Neural cell (in vitro differentiated cells): ENCODE measurements around the gene GOLT1B. TPM values are rescaled to one million over a fixed set of nuclear protein-coding genes. Genes with fewer than 3 reads are reported as not detected.

Experiments used
- H2AFZ ChIP-seq: fragments of 200-600, 300-800 bp; sonication (generic), shearing (Covaris generic); 2 replicates; pipeline ENCODE4 v1.6.0; 2014; ENCODE audit warnings: low read depth, mild to moderate bottlenecking, antibody characterized with exemption, low read length, moderate library complexity
- H3F3A ChIP-seq: fragments of 200-600 bp; shearing (Covaris generic); 2 replicates; pipeline ENCODE4 v1.6.1; 2016; ENCODE audit warnings: mild to moderate bottlenecking, moderate library complexity, mixed read lengths, antibody characterized with exemption, low read length; ENCODE audit not compliant: insufficient read depth, poor library complexity, severe bottlenecking
- H3K27ac ChIP-seq: fragments of 200-600, 300-800 bp; sonication (generic), shearing (Covaris generic); 2 replicates; pipeline ENCODE4 v1.5.1; 2014; ENCODE audit warnings: mild to moderate bottlenecking, low read length, moderate library complexity
- H3K27me3 ChIP-seq: fragments of 300-800, 200-600 bp; sonication (generic), shearing (Covaris generic); 2 replicates; pipeline ENCODE4 v1.6.0; 2014; ENCODE audit warnings: mild to moderate bottlenecking, low read depth, low read length, moderate library complexity; ENCODE audit not compliant: insufficient read depth
- H3K36me3 ChIP-seq: fragments of 300-800, 200-600 bp; sonication (generic), shearing (Covaris generic); 2 replicates; pipeline ENCODE4 v1.5.1; 2014; ENCODE audit warnings: mild to moderate bottlenecking, antibody characterized with exemption, low read length, moderate library complexity; ENCODE audit not compliant: insufficient read depth
- H3K4me2 ChIP-seq: fragments of 300-800, 200-600 bp; sonication (generic), shearing (Covaris generic); 2 replicates; pipeline ENCODE4 v1.6.0; 2014; ENCODE audit warnings: mild to moderate bottlenecking, low read length
- H3K4me3 ChIP-seq: fragments of 300-800, 200-600 bp; sonication (generic), shearing (Covaris generic); 2 replicates; pipeline ENCODE4 v1.5.1; 2014; ENCODE audit warnings: mild to moderate bottlenecking, low read length, moderate library complexity
- H3K79me2 ChIP-seq: fragments of 200-600 bp; shearing (Covaris generic); replicated peaks from 2 replicates; pipeline ENCODE4 v1.6.0; 2014; ENCODE audit warnings: mild to moderate bottlenecking, low read length, moderate library complexity; ENCODE audit not compliant: insufficient read depth
- H3K9ac ChIP-seq: fragments of 300-800, 200-600 bp; sonication (generic), shearing (Covaris generic); 2 replicates; pipeline ENCODE4 v1.6.1; 2016; ENCODE audit warnings: mild to moderate bottlenecking, low read length, mixed read lengths
- H3K9me2 ChIP-seq: fragments of 200-600 bp; shearing (Covaris generic); 2 replicates; pipeline ENCODE4 v1.6.1; 2016; ENCODE audit warnings: mild to moderate bottlenecking, low read length, mixed read lengths; ENCODE audit not compliant: insufficient read depth
- H3K9me3 ChIP-seq: fragments of 200-600, 300-800 bp; sonication (generic), shearing (Covaris generic); 2 replicates; pipeline ENCODE4 v1.6.1; 2016; ENCODE audit warnings: mild to moderate bottlenecking, mixed run types, low read length, moderate library complexity, mixed read lengths
- H4K20me1 ChIP-seq: fragments of 200-600 bp; shearing (Covaris generic); 2 replicates; pipeline ENCODE4 v1.6.1; 2016; ENCODE audit warnings: mild to moderate bottlenecking, mixed run types; ENCODE audit not compliant: insufficient read depth
- EP300 ChIP-seq: fragments of 450-650 bp; conservative IDR thresholded peaks from 2 replicates; pipeline ENCODE4 v1.6.1; 2014; ENCODE audit warnings: antibody characterized with exemption, mild to moderate bottlenecking, moderate library complexity; ENCODE audit not compliant: poor library complexity, severe bottlenecking
- EZH2 ChIP-seq: fragments of 200-600, 300-800 bp; shearing (Covaris generic), sonication (generic); IDR thresholded peaks from 2 replicates; pipeline ENCODE4 v1.6.1; 2014; ENCODE audit warnings: antibody characterized with exemption, low read length, borderline replicate concordance, mild to moderate bottlenecking; ENCODE audit not compliant: insufficient read depth, poor library complexity, severe bottlenecking
- MXI1 ChIP-seq: fragments of 450-650 bp; conservative IDR thresholded peaks from 2 replicates; pipeline ENCODE4 v1.6.1; 2014; ENCODE audit warnings: antibody characterized with exemption, mild to moderate bottlenecking; ENCODE audit not compliant: poor library complexity, severe bottlenecking
- POLR2AphosphoS5 ChIP-seq: IDR thresholded peaks from 2 replicates; pipeline ENCODE4 v1.6.1; 2012
- RAD21 ChIP-seq: fragments of 450-650 bp; conservative IDR thresholded peaks from 2 replicates; pipeline ENCODE4 v1.6.1; 2014; ENCODE audit warnings: antibody characterized with exemption, mild to moderate bottlenecking, moderate library complexity
- REST ChIP-seq: IDR thresholded peaks from 2 replicates; pipeline ENCODE4 v1.6.1; 2012; ENCODE audit warnings: borderline replicate concordance
- SMC3 ChIP-seq: fragments of 450-650 bp; conservative IDR thresholded peaks from 2 replicates; pipeline ENCODE4 v1.6.1; 2014; ENCODE audit warnings: antibody characterized with exemption, mild to moderate bottlenecking, moderate library complexity; ENCODE audit not compliant: poor library complexity
- TAF1 ChIP-seq: IDR thresholded peaks from 2 replicates; pipeline ENCODE4 v1.6.1; 2012; ENCODE audit warnings: low read depth
- polyA plus RNA-seq: library from polyadenylated mRNA; depleted of rRNA; stranded (reverse); fragments of >200 nt; gene quantifications from 2 replicates; pipeline ENCODE4 v1.2.3, GENCODE V29; 2014
- TF ChIP-seq, protein P1 (sequence below): fragments of 450-650 bp; IDR thresholded peaks from 2 replicates; pipeline ENCODE4 v1.5.1; 2014; ENCODE audit warnings: antibody characterized with exemption, mild to moderate bottlenecking, moderate library complexity; ENCODE audit not compliant: poor library complexity, severe bottlenecking

GOLT1B gene
- polyA plus RNA-seq, 1 donor from 2014 or later, result 203 TPM

DNA sequence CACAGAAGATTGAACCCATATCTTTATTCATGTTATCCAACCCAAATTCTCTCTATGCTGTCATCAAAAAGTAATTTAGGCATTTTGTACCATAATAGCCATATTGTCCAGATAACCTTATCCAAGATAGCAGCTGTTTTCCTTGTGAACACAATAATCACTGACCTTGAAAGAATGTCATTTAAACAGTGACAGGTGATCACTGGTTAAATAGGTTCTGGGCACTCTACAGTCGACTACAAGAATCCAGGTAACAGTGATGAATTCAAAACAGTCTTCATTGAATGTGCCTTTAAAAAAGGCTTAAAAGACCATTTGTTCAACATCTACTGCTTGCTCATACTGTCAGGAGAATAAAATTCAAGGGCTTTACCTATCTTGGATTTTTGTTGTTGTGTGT lies 20.0 kb downstream of the GOLT1B start:
- Histone ChIP-seq H3K9ac (no peak overlapping the region), H3K4me3 (no peak overlapping the region), H3K4me2 (no peak overlapping the region), H4K20me1 (no peaks in the 10 kb centered on the region), H3K79me2 (no peaks in the 10 kb centered on the region), H3K9me3 (no peaks in the 10 kb centered on the region), H3K27me3 (peaks cover 2% of the 10 kb centered on the region), H3K27ac (no peak overlapping the region), H3K9me2 (no peaks in the 10 kb centered on the region), H3F3A (no peaks in the 10 kb centered on the region), H3K36me3 (no peaks in the 10 kb centered on the region), H2AFZ (no peak overlapping the region)
- no peak for TF ChIP-seq EZH2
- TF ChIP-seq SMC3, result no peak
- TF ChIP-seq MXI1, result no peak
- no peak for TF ChIP-seq EP300
- no peak for TF ChIP-seq RAD21
- no peak for TF ChIP-seq POLR2AphosphoS5
- TF ChIP-seq, protein P1, sequence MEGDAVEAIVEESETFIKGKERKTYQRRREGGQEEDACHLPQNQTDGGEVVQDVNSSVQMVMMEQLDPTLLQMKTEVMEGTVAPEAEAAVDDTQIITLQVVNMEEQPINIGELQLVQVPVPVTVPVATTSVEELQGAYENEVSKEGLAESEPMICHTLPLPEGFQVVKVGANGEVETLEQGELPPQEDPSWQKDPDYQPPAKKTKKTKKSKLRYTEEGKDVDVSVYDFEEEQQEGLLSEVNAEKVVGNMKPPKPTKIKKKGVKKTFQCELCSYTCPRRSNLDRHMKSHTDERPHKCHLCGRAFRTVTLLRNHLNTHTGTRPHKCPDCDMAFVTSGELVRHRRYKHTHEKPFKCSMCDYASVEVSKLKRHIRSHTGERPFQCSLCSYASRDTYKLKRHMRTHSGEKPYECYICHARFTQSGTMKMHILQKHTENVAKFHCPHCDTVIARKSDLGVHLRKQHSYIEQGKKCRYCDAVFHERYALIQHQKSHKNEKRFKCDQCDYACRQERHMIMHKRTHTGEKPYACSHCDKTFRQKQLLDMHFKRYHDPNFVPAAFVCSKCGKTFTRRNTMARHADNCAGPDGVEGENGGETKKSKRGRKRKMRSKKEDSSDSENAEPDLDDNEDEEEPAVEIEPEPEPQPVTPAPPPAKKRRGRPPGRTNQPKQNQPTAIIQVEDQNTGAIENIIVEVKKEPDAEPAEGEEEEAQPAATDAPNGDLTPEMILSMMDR, result no peak
- TF ChIP-seq REST, result no peak
- TF ChIP-seq TAF1, result no peak

- H3F3A ChIP-seq, result no peaks in the 10 kb centered on the region
- no peak overlapping the region for H2AFZ ChIP-seq
- no peaks in the 10 kb centered on the region for H3K79me2 ChIP-seq
- no peaks in the 10 kb centered on the region for H4K20me1 ChIP-seq
- peaks cover 18% of the 10 kb centered on the region for H3K27me3 ChIP-seq
- H3K4me2 ChIP-seq, result no peak overlapping the region
- no peak overlapping the region for H3K27ac ChIP-seq
- H3K9me3 ChIP-seq, result no peaks in the 10 kb centered on the region
- no peak overlapping the region for H3K4me3 ChIP-seq
- TF ChIP-seq SMC3 (no peak), POLR2AphosphoS5 (no peak), EP300 (no peak), REST (no peak), EZH2 (no peak), TAF1 (no peak), MXI1 (no peak), RAD21 (no peak)
- TF ChIP-seq, protein P1, result no peak
- H3K36me3 ChIP-seq, result no peaks in the 10 kb centered on the region
- no peaks in the 10 kb centered on the region for H3K9me2 ChIP-seq
- H3K9ac ChIP-seq, result no peak overlapping the region
These were observed 21.6 kb downstream of the GOLT1B start for GRCh38 chr12:21523148-21523547.
